NCI-H226 (cell line): ENCODE measurements around the gene TMEM139.
"Not testable (repeated sequence)": the region's sequence is repeated elsewhere in the genome, so short reads cannot be mapped to it uniquely, and the experiment has no call there.

Source experiments
- DNase-seq: peaks from one replicate; pipeline ENCODE4 v3.0.0-alpha.2; 2015

Gene TMEM139

DNA sequence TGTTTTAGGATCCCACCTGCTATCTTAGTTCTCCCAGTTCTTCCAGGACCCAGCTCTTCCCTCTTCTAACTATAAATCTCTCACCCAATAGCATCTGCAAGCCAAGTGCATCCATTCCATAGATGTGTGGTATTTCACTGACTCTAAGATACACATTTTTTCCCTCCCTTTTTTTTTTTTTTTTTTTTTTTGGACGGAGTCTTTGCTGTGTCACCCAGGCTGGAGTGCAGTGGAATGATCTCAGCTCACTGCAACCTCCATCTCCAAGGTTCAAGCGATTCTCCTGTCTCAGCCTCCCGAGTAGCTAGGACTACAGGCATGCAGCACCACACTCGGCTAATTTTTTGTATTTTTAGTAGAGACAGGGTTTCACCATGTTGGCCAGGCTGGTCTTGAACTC, 5.1 kb downstream of the TMEM139 start:
- not testable (repeated sequence) for DNase-seq

DNA sequence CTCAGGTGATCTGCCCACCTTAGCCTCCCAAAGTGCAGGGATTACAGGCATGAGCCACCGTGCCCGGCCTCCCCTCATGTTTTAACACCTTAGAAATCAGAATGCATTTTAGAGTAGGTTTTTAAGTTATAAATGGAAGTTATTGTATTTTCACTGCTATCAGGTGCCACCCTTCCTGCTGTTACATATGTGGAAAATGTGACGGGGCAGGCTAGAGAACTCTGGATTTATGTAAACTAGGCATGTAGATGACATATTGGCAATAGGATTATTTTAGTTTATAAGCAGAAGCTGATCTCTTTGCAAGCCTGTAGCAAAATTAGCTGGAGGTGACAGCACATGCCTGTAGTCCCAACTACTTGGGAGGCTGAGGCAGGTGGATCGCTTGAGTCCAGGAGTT, 5.5 kb downstream of the TMEM139 start:
- DNase-seq = no peak

DNA sequence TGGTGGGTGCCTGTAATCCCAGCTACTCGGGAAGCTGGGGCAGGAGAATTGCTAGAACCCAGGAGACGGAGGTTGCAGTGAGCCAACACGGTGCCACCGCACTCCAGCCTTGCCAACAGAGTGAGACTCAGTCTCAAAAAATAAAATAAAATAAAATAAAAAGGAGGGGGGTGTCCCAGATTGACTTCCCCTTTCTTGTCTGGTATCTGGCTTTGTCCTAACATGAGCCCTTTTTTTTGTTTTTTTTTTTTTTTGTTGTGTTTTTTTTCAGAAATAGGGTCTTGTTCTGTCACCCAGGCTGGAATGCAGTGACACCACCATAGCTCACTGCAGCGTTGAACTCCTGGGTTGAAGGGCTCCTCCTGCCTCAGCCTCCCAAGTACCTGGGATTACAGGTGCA, 8.1 kb downstream of the TMEM139 start:
- DNase-seq = no peak

DNA sequence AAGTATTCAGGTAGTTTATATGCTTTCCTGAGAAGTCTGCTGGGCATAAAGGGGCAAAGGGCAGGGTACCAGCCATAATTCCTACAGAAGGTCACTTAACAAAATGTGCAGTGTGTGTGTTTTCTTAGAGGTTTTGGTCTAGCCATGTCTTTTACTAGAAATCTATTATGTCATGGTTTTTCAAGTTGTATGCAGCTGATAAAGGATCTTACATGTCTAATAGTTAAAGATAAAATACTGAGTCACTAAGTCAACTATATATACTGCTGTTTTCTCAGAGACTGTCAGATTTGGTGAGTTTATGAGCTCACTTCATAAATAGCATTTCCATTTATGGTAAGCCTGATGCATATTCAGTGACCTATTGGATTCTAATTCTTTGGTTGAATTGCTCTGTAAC, 11.1 kb downstream of the TMEM139 start:
- DNase-seq = no peak

DNA sequence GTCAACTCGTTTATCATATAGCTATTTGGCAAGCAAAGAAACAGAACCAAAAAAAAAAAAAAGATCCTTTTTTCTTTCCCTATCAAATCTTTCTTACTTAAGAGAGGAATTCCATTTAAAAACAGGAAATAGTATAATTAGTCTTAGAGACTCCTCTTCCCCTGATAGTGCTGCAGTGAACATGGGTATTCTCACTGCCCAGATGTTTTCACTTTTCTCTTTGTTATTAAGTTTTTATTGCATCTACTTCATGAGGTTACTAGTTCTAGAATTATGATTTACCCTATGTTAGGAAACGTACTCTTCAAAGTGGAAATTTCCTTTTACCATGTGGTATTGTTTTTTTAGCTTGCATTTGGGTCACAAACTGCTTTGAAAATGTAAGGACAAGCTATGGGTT, 11.9 kb downstream of the TMEM139 start:
- no peak for DNase-seq

DNA sequence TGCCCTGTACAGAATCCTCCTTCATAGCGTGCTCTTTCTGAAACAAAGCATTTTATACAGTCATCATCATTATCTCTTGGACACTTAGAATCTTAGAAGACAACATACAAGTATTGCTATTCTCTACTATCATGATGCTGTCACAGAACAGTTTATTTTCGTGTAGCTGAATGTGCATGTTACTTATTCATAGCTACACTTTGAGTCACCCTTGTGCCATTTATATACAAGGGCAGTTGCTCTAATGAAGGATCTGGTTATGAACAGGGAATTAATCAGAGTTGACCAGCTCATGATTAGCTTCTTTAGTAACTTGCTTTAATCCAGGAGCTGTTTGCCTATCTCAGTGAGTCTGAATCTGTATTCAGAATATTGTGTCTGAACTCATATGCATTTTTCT, 14.6 kb downstream of the TMEM139 start:
- DNase-seq = no peak

DNA sequence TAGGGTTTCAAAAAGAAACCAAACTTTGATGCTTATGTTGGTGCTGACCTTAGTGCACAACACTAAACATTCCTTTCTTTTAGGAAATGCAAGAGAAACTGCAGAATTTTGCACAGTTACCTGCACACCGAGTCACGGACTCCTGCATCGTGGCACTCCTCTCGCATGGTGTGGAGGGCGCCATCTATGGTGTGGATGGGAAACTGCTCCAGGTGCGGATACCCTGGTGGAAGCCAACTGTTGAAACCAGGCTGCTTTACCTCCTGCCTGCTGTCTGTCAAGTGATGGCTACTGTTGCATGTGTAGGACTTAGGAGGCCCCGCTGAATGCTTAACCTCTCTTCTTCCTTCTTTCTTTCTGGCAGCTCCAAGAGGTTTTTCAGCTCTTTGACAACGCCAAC, 15.1 kb downstream of the TMEM139 start:
- no peak for DNase-seq

DNA sequence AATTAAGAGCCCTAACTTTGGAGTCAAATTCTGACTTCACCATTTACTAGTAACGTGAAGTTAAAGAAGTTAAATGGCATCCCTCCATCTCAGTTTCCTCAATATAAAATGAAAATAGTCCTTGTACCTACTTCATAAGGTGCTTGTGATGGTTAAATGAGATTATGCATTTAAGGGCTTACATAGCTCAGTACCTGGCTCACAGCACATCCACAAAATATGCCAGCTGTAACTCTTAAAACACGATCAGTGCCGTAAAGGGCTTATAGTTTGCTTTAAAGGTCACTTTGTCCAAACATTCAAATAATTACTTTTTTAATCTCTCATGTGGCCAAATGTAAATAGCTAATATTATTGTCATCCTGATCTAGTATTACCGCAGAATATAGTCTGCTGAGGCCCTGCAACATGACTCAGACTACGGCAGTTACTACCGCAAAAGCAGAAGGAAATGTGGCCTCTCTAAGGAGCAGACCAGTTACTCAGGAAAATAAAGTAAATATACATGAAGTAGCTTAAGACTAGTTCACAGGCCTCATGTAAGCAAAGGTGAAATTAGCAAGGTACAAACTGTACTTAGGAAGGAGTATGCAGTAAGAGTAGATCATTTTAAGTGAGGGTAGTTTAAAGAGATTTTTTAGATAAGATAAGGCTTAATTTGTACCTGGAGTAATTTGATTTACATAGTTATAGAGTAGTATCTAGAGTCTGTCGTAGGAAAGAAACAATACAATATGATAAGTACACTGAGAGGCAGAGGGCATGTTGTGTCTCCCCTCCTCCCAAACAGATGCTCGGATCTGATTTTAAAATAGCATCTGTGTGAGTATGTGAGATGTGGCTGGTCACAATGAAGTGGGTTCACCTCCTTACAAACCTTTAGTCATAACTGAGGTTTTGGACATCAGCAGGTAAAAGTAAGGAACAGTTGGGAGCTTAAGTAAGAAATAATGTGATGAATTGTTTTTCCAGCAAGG, 16.5 kb downstream of the TMEM139 start:
- no peak for DNase-seq

DNA sequence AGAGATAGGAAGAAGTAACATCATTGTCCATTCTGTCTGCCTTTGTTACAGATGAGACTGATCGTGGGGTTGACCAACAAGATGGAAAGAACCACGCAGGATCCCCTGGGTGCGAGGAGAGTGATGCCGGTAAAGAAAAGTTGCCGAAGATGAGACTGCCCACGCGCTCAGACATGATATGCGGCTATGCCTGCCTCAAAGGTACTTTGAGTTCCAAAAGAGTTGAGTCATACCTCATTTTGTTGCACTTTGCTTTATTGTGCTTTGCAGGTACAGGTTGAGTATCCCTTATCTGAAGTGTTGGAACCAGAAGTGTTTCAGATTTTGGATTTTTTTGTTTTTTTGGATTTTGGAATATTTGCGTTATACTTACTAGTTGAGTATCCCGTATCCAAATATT, 19.0 kb downstream of the TMEM139 start:
- DNase-seq = no peak

DNA sequence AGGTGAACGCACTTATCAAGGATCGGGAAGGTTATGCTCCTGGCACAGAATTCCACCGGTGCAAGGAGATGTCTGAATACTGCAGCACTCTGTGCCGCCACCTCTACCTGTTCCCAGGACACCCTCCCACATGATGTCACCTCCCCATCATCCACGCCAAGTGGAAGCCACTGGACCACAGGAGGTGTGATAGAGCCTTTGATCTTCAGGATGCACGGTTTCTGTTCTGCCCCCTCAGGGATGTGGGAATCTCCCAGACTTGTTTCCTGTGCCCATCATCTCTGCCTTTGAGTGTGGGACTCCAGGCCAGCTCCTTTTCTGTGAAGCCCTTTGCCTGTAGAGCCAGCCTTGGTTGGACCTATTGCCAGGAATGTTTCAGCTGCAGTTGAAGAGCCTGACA, 20.2 kb downstream of the TMEM139 start:
- no peak for DNase-seq

DNA sequence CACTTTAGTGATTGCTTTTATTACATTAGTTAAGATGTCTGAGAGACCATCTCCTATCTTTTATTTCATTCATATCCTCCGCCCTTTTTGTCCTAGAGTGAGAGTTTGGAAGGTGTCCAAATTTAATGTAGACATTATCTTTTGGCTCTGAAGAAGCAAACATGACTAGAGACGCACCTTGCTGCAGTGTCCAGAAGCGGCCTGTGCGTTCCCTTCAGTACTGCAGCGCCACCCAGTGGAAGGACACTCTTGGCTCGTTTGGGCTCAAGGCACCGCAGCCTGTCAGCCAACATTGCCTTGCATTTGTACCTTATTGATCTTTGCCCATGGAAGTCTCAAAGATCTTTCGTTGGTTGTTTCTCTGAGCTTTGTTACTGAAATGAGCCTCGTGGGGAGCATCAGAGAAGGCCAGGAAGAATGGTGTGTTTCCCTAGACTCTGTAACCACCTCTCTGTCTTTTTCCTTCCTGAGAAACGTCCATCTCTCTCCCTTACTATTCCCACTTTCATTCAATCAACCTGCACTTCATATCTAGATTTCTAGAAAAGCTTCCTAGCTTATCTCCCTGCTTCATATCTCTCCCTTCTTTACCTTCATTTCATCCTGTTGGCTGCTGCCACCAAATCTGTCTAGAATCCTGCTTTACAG, 20.8 kb downstream of the TMEM139 start:
- peak; percentile 18 for DNase-seq

DNA sequence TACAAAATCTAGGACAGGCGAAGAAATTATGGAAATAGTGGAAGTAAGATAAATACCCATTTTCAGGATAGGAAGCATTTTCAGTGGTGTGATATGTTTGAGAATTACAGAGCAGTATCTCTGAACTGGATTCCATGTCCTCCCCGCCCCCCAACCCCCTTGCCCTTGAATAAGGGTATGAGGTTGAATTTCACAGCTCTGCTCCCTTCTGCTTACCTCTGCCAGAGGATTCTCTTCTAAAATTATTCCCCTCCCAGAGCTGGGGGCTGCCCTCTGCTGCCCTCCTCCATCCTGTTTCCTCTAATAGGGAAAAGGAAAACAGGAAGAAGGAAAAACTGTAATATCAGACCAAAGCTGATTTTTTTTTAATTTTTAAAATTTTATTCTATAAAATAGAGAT, 23.9 kb downstream of the TMEM139 start:
- no peak for DNase-seq

DNA sequence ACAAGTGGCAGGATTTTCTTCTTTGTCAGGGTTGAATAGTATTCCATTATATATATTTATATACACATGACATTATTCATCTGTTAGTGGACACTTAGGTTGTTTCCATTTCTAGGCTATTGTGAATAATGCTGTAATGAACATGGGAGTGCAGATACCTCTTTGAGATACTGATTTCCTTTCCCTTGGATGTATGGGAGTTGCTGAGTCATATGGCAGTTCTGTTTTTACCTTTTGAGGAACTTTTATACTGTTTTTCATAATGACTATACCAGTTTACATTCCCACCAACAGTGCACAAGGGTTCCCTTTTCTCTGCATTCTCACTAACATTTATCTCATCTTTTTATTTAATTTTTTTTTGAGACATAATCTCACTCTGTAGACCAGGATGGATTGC, 29.4 kb downstream of the TMEM139 start:
- DNase-seq = no peak

DNA sequence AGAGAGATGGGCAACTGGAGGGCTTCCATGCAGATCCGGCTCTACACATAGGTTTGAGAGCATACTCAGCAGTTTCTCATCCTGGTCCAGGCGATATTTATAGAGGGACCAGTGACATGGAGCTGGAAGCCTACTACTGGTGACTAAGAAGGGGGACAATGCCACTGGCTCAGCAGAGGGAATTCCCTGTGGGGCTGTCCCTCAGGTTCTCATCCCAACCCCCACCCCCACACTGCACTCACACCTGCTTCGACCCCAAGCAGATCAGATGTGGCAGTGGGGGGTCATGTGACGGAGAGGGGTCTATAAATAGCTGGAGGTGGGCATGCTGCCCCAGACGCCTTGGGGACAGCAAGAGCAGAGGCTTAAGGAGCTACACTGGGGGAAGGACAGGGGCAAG, 31.0 kb downstream of the TMEM139 start, which contains the start of gene CLCN1:
Gene CLCN1, plus strand, starts transcription at position 336 of the 400 bp plus-strand sequence. CDS start 102 bp downstream, outside the sequence.
- no peak for DNase-seq

DNA sequence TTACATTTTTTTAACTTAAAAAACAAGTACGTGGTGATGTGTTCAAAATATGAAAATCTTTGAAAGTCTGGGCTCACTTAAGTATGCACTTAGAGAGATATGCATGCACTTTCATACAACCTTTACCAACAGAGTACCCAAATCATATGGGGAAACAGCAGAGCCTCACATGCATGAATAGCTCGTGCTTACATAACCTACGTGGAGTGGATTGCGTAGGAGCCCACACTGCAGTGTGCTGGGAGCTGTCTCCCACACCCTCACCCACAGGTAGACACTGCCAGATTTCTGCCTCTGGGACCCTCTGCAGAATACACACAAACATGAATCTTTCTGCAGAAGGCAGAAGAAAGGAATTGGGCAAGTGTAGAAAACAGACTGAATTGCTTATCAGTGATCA, 31.7 kb downstream of the TMEM139 start:
- no peak for DNase-seq

DNA sequence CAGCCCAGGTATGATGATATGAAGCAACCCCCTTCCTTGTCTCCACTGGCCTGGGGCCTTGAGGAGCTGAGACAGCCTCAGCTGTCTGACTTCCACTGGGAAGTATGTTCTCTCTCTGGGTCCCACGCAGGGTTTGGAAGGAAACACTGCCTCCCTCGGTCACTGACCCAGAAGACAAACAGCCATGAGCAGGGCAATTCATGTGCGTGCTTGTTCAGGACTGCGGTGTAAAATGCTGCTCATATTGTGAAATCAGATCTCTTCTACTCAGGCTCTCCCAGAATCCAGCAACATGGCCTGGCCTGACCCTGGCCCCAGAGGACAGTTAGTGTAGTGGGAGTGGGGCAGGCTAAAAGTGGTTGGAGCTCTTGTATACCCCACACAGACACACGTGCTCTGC, 33.9 kb downstream of the TMEM139 start:
- no peak for DNase-seq

DNA sequence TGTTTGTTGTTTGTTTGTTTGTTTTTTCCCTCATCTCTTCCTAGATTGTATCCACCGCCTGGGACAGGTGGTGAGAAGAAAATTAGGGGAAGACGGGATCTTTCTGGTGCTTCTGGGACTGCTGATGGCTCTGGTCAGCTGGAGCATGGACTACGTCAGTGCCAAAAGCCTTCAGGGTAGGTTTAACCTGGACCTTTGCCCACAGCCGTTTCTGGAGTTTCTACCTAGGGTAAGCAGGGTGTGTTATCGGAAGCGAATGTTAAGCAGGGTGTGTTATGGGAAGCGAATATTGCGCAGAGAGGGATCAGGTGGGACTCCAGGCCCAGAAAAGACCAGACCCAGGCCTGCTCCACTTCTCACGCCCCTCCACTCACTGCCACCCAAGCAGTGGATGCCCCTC, 35.9 kb downstream of the TMEM139 start:
- peak; percentile 6 for DNase-seq

DNA sequence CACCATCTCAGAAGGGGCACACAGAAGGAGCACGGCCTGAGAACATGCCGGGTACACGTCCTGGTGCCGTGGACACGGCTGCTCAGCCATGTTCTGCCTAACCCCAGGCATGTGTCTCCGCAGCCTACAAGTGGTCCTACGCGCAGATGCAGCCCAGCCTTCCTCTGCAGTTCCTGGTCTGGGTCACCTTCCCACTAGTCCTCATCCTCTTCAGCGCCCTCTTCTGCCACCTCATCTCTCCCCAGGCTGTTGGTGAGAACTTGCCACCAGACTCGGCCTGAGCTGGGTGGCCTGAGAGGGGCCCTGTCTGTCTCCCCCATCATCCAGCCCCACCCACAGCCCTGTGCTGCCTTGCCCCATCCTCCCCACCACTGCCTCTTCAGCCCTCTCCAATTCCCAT, 36.5 kb downstream of the TMEM139 start:
- no peak for DNase-seq

DNA sequence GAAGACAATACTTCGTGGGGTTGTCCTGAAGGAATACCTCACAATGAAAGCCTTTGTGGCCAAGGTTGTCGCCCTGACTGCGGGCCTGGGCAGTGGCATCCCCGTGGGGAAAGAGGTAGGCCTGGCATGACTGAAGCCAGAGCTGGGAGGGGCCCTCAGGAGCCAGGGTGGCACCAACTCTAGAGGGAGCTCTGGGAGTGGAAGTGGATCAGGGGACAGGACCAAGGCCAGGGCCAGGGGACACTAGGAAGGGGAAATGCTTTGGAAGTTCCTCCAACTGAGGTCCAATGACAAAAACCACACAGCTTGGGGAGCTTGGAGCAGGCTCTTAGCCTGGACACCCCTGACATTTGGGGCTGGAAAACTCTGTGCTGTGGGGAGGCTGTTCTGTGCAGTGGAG, 37.0 kb downstream of the TMEM139 start:
- DNase-seq = no peak

DNA sequence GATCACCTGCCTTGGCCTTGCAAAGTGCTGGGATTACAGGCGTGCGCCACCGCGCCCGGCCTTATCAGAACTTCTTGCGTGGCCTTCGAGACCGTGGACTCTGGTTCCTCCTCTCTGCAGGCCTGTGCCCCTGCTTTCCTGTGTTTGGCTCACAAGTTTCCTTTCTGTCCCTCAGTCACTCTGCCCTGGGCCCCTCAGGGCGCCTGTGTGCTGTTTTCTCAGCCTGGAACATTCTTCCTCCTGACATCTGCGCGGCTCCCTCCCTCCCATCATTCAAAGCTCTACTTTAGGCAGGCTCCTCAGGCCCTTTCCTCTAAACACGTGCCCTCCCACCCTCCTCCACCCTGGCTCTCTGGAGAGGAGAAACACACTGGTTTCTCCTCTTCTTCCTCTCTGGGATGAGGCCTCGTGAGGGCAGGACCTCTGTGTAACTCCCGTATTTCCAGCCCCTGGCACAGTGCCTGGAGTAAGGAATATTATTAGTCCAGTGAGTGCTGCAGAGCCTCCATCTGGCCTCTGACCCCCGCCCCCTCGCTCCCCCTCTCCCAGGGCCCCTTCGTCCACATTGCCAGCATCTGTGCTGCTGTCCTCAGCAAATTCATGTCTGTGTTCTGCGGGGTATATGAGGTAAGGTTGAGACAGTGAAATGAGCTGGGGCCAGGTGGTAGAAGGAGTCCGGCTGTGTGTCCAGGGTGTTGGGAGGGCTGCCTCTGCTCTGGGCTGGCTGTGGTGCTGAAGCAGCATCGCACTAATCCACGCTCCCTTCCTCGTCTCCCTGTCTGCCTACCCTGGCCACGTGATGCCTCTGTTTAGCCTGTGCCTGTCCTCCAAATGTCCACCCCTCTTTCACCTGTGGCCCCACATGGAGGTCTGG, 38.2 kb downstream of the TMEM139 start:
- DNase-seq = no peak

DNA sequence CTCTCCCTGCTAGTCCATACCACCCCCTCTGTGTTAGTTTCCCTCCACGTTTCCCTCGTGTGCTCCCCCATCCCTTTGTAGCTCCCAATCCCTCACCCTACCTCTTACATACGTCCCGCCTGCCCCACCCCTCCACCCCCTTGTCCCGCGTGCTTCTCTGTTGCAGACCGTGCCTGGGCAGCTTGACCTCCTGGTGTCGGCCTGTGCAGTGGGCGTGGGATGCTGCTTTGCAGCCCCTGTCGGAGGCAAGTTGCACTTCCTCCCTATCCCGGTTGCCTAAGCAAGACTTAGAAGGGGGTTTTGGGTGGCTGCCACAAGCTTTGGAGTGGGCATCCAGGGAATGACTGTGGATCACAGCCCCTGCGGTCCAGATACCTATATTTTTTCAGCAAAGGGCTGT, 38.9 kb downstream of the TMEM139 start:
- no peak for DNase-seq

DNA sequence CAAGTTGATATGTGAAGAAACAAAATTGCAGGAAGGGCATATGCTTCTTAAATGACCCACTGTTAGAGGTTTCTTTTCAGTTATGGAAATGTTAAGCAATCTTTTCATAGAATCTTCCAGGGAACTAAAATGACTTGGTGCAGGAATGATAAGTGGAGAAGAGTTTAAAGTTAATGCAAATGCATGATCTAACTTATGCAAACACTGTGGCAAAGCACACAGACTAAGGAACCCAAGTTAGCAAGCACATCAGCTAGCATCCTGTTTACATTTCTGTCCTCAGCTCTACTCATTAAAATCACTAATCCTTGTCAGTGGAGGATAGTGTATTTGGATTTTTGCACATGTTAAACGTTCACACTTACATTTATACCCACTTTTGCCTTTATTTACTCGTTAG, 40.5 kb downstream of the TMEM139 start:
- no peak for DNase-seq

DNA sequence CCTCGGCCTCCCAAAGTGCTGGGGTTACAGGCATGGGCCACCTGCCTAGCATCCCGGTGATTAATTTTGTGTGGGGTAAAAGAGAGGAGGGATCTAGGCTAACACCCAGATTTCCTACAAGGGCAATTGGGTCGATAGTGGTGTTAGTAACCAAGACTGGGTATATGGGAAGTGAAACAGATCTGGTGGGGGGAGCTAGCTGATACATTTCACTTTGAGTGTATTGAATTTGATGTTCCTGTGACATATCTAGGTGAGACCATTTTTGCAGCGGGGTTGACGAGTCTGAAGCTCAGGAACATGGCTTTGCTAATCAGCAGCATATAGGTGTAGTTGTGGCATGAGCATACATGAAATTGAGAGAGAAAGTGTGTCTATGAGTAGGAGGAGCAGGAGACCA, 43.1 kb downstream of the TMEM139 start:
- no peak for DNase-seq
